ENCODE measurements around the gene ULK3. TPM values are rescaled to one million over a fixed set of nuclear protein-coding genes. Genes with fewer than 3 reads are reported as not detected.

Gene ULK3
- polyA plus RNA-seq, 2 of the 4 experiments (the other 2 are of a cell fraction), result 28.1 to 48.9 TPM

- ATAC-seq, result no peak
- no peak for FAIRE-seq
- no peak for TF ChIP-seq POLR2AphosphoS2 (conservative IDR thresholded peaks at IDR 0.05; ENCODE audit: low read length)
- TF ChIP-seq CBX2 (IDR thresholded peaks at IDR 0.05; ENCODE audit: borderline replicate concordance, low read depth), result no peak
- no peak for TF ChIP-seq MYC (IDR thresholded peaks at IDR 0.05; ENCODE audit: borderline replicate concordance, low read length)
- no peak for TF ChIP-seq MAX (IDR thresholded peaks at IDR 0.05)
- no peak for TF ChIP-seq FOSB (CRISPR knock-in tag; IDR thresholded peaks at IDR 0.05)
- no peak for TF ChIP-seq NR3C1 (IDR thresholded peaks at IDR 0.05)
- TF ChIP-seq HOXB13 (CRISPR knock-in tag; IDR thresholded peaks at IDR 0.05; ENCODE audit: low read depth), result no peak
- no peak for TF ChIP-seq RFX5 (IDR thresholded peaks at IDR 0.05)
- TF ChIP-seq E2F6 (IDR thresholded peaks at IDR 0.05; ENCODE audit: borderline replicate concordance, low read depth), result no peak
- CTCF ChIA-PET, result interaction anchor here (0.6 to 66.7 kb wide), 4 partner anchors 13 to 112 kb away, joined by 3 to 1908 read pairs (median 5); partner anchors contain the start of genes CSK and LMAN1L
- H3K4me2 ChIP-seq, result no peak overlapping the region
- H3K4me3 ChIP-seq, result no peak overlapping the region
- H3K9me3 ChIP-seq, result no peaks in the 10 kb centered on the region
- H3K27ac ChIP-seq, result no peak overlapping the region
- H3K4me1 ChIP-seq, result peaks cover 10% of the 10 kb centered on the region
- POLR2A ChIA-PET, result no interaction called here
- 93% methylated on average over 10 of the region's 10 CpGs for WGBS (ENCODE audit: missing lambda C conversion rate)
- DNase-seq (ENCODE audit: low read depth in 1 of 2, low spot score in 1 of 2), result no peak
Observed at GRCh38 chr15:74838137-74838516, 4.8 kb downstream of the ULK3 start.

GRCh38 chr15:74837482-74838136 lies 5.3 kb downstream of the ULK3 start:
- no peak overlapping the region for H3K27ac ChIP-seq
- CTCF ChIA-PET, result interaction anchor here (0.6 to 66.7 kb wide), 5 partner anchors 11 to 113 kb away, joined by 3 to 1908 read pairs (median 6); partner anchors contain the start of genes CPLX3, CSK and LMAN1L
- ATAC-seq (peak in 1 of 2 experiments; percentile 10; a peak in 1 of 6 replicates), DNase-seq (ENCODE audit: low read depth in 1 of 2, low spot score in 1 of 2) (no peak), FAIRE-seq (no peak)
- no peak overlapping the region for H3K4me2 ChIP-seq
- H3K4me1 ChIP-seq, result peaks cover 10% of the 10 kb centered on the region
- 90% methylated on average over 15 of the region's 15 CpGs for WGBS (ENCODE audit: missing lambda C conversion rate)
- no peak overlapping the region for H3K4me3 ChIP-seq
- POLR2A ChIA-PET, result no interaction called here
- no peaks in the 10 kb centered on the region for H3K9me3 ChIP-seq
- TF ChIP-seq, protein P1, sequence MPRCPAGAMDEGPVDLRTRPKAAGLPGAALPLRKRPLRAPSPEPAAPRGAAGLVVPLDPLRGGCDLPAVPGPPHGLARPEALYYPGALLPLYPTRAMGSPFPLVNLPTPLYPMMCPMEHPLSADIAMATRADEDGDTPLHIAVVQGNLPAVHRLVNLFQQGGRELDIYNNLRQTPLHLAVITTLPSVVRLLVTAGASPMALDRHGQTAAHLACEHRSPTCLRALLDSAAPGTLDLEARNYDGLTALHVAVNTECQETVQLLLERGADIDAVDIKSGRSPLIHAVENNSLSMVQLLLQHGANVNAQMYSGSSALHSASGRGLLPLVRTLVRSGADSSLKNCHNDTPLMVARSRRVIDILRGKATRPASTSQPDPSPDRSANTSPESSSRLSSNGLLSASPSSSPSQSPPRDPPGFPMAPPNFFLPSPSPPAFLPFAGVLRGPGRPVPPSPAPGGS (IDR thresholded peaks at IDR 0.05), result no peak
- peak; percentile 45 for TF ChIP-seq ZFP36 (IDR thresholded peaks at IDR 0.05; ENCODE audit: borderline replicate concordance, partially characterized antibody)

GRCh38 chr15:74836846-74837245 lies 6.1 kb downstream of the ULK3 start:
- DNase-seq (ENCODE audit: low read depth in 1 of 2, low spot score in 1 of 2), result no peak
- Histone ChIP-seq H3K4me3 (no peak overlapping the region), H3K27ac (no peak overlapping the region), H3K4me2 (no peak overlapping the region), H3K4me1 (peaks cover 5% of the 10 kb centered on the region), H3K9me3 (no peaks in the 10 kb centered on the region)
- FAIRE-seq, result no peak
- 89% methylated on average over 7 of the region's 7 CpGs for WGBS (ENCODE audit: missing lambda C conversion rate)
- CTCF ChIA-PET, result interaction anchor here (1.0 to 66.7 kb wide), 3 partner anchors 10 to 46 kb away, joined by 3 to 1908 read pairs (median 17); partner anchors contain the start of genes CPLX3, CSK and LMAN1L
- TF ChIP-seq HDAC2 (IDR thresholded peaks at IDR 0.05) (no peak), MYC (IDR thresholded peaks at IDR 0.05; ENCODE audit: borderline replicate concordance, low read length) (no peak), ESRRA (IDR thresholded peaks at IDR 0.05; ENCODE audit: borderline replicate concordance, low read length) (no peak), ZC3H11A (IDR thresholded peaks at IDR 0.05) (no peak), ZFP36 (IDR thresholded peaks at IDR 0.05; ENCODE audit: borderline replicate concordance, partially characterized antibody) (no peak), GATA3 (IDR thresholded peaks at IDR 0.05; ENCODE audit: borderline replicate concordance) (no peak), ELK1 (IDR thresholded peaks at IDR 0.05; ENCODE audit: low read depth, low read length) (no peak), BHLHE40 (IDR thresholded peaks at IDR 0.05; ENCODE audit: low read depth, low read length) (no peak), TFCP2L1 (CRISPR knock-in tag; IDR thresholded peaks at IDR 0.05) (no peak), PHF8 (IDR thresholded peaks at IDR 0.05; ENCODE audit: borderline replicate concordance, low read depth) (no peak), POLR2A (IDR thresholded peaks at IDR 0.05; ENCODE audit: low read length) (no peak), FOSL2 (IDR thresholded peaks at IDR 0.05) (no peak), FOSL2 (CRISPR knock-in tag; IDR thresholded peaks at IDR 0.05) (no peak), SREBF2 (IDR thresholded peaks at IDR 0.05) (no peak), FOSB (CRISPR knock-in tag; IDR thresholded peaks at IDR 0.05) (no peak)
- ATAC-seq, result no peak
- POLR2A ChIA-PET, result no interaction called here
